Tibial nerve (tissue), 4 donors: ENCODE results near the gene TM4SF1. TPM values are rescaled to one million over a fixed set of nuclear protein-coding genes. Genes with fewer than 3 reads are reported as not detected.

Experiments used
- DNase-seq, 2 donors: peaks; one replicate each; pipeline ENCODE4 v3.0.0-alpha.2; 2019; ENCODE audit warnings: low spot score in 2 of 2
- H3K27ac ChIP-seq, 4 donors: fragments of 200-600 bp; sonication (generic) in 3 of 4; one replicate each; pipeline ENCODE4 v1.5.1; 2017 to 2019; ENCODE audit warnings: mild to moderate bottlenecking in 1 of 4
- H3K27me3 ChIP-seq, 2 donors: fragments of 200-600 bp; sonication (generic) in 1 of 2; one replicate each; pipeline versions ENCODE4 v1.5.1 to v1.6.0; 2017 to 2019
- H3K36me3 ChIP-seq, 3 donors: fragments of 200-600 bp; sonication (generic); one replicate each; pipeline ENCODE4 v1.5.1; 2018 to 2019
- H3K4me1 ChIP-seq, 4 donors: fragments of 200-600 bp; sonication (generic) in 3 of 4; one replicate each; pipeline ENCODE4 v1.5.1; 2017 to 2019
- H3K4me3 ChIP-seq, 4 donors: fragments of 200-600 bp; sonication (generic) in 3 of 4; one replicate each; pipeline ENCODE4 v1.5.1; 2017 to 2019; ENCODE audit warnings: mild to moderate bottlenecking in 1 of 4, moderate library complexity in 1 of 4
- H3K9me3 ChIP-seq, 4 donors: fragments of 200-600 bp; sonication (generic) in 3 of 4; one replicate each; pipeline ENCODE4 v1.5.1; 2017 to 2019
- CTCF ChIP-seq, 5 experiments: fragments of 200-600 bp in 3 of 5; fragments of 450-650 bp in 2 of 5; sonication (generic) in 3 of 5; IDR thresholded peaks; one replicate each; pipeline ENCODE4 v1.5.1; 2016 to 2019; ENCODE audit warnings: antibody characterized with exemption in 5 of 5, mild to moderate bottlenecking in 3 of 5, moderate library complexity in 2 of 5
- EP300 ChIP-seq, 2 donors: sonication (generic); formaldehyde crosslinking; IDR thresholded peaks; one replicate each; pipeline ENCODE4 v1.6.1; 2017; ENCODE audit warnings: antibody characterized with exemption in 2 of 2, mild to moderate bottlenecking in 1 of 2
- POLR2A ChIP-seq, 2 donors: fragments of 450-650 bp; IDR thresholded peaks; one replicate each; pipeline ENCODE4 v1.6.1; 2017; ENCODE audit warnings: antibody characterized with exemption in 2 of 2, mild to moderate bottlenecking in 2 of 2, moderate library complexity in 2 of 2
- WGBS, 2 donors: methylation state at CpG; one replicate each; pipeline ENCODE4 v1.1.5; 2018; 5-methylcytosine and 5-hydroxymethylcytosine counted together
- total RNA-seq, 4 donors: library from RNA; depleted of rRNA; stranded (reverse); fragments of >200 nt; gene quantifications; one replicate each; pipeline ENCODE4 v1.1.0, GENCODE V29; 2016

TM4SF1 gene
- total RNA-seq, 4 donors from 2014 or later, result 132 to 264 (median 169) TPM

GRCh38 chr3:149371001-149371722 lies 6.3 kb downstream of the TM4SF1 start:
- no peak for TF ChIP-seq POLR2A (IDR thresholded peaks at IDR 0.05)
- TF ChIP-seq CTCF (IDR thresholded peaks at IDR 0.05), result no peak
- no peak for TF ChIP-seq EP300 (IDR thresholded peaks at IDR 0.05)
- Histone ChIP-seq H3K27me3 (no peaks in the 10 kb centered on the region), H3K9me3 (no peaks in the 10 kb centered on the region), H3K4me1 (peaks cover 4 to 61% (median 9%) of the 10 kb centered on the region in 4 donors), H3K4me3 (no peak overlapping the region), H3K36me3 (no peaks in the 10 kb centered on the region), H3K27ac (peak overlapping the region in 2 of 4 donors; percentile 36 to 69)
- WGBS, 2 donors, result 37 to 45% methylated on average over 7 of the region's 7 CpGs
- no peak for DNase-seq

- no peak overlapping the region for H3K4me3 ChIP-seq
- no peak for DNase-seq
- H3K27ac ChIP-seq, result peak overlapping the region in 3 of 4 donors; percentile 27 to 58 (median 50)
- TF ChIP-seq POLR2A (IDR thresholded peaks at IDR 0.05) (no peak), EP300 (IDR thresholded peaks at IDR 0.05) (no peak), CTCF (IDR thresholded peaks at IDR 0.05) (no peak)
- 54 to 64% methylated on average over 3 of the region's 3 CpGs for WGBS, 2 donors
- H3K9me3 ChIP-seq, result no peaks in the 10 kb centered on the region
- H3K4me1 ChIP-seq, result peaks cover 4 to 59% (median 9%) of the 10 kb centered on the region in 4 donors
- H3K27me3 ChIP-seq, result no peaks in the 10 kb centered on the region
- H3K36me3 ChIP-seq, result no peaks in the 10 kb centered on the region
These were observed 7.2 kb downstream of the TM4SF1 start for GRCh38 chr3:149369991-149370866.

GRCh38 chr3:149368674-149369497 lies 8.6 kb downstream of the TM4SF1 start:
- Histone ChIP-seq H3K4me3 (no peak overlapping the region), H3K36me3 (no peaks in the 10 kb centered on the region), H3K4me1 (peaks cover 4 to 53% (median 9%) of the 10 kb centered on the region in 4 donors), H3K27ac (peak overlapping the region in 1 of 4 donors; percentile 44), H3K9me3 (no peaks in the 10 kb centered on the region), H3K27me3 (no peaks in the 10 kb centered on the region)
- DNase-seq, result no peak
- 35 to 49% methylated on average over 6 of the region's 6 CpGs for WGBS, 2 donors
- TF ChIP-seq CTCF (IDR thresholded peaks at IDR 0.05), result no peak
- TF ChIP-seq POLR2A (IDR thresholded peaks at IDR 0.05), result no peak
- no peak for TF ChIP-seq EP300 (IDR thresholded peaks at IDR 0.05)

GRCh38 chr3:149368201-149368673 lies 9.2 kb downstream of the TM4SF1 start:
- Histone ChIP-seq H3K4me3 (no peak overlapping the region), H3K27me3 (no peaks in the 10 kb centered on the region), H3K9me3 (no peaks in the 10 kb centered on the region), H3K36me3 (no peaks in the 10 kb centered on the region), H3K4me1 (peaks cover 4 to 47% (median 9%) of the 10 kb centered on the region in 4 donors), H3K27ac (peak overlapping the region in 1 of 4 donors; percentile 44)
- DNase-seq, result no peak
- peak in 1 of 2 donors; percentile 5 for TF ChIP-seq EP300 (IDR thresholded peaks at IDR 0.05)
- no peak for TF ChIP-seq CTCF (IDR thresholded peaks at IDR 0.05)
- 78 to 83% methylated on average over 6 of the region's 6 CpGs for WGBS, 2 donors
